Neural cell (in vitro differentiated cells): ENCODE data around the gene ATG9B.

ENCODE experiments used
- EP300 ChIP-seq: fragments of 450-650 bp; conservative IDR thresholded peaks from 2 replicates; pipeline ENCODE4 v1.6.1; 2014; ENCODE audit warnings: antibody characterized with exemption, mild to moderate bottlenecking, moderate library complexity; ENCODE audit not compliant: poor library complexity, severe bottlenecking
- EZH2 ChIP-seq: fragments of 200-600, 300-800 bp; shearing (Covaris generic), sonication (generic); IDR thresholded peaks from 2 replicates; pipeline ENCODE4 v1.6.1; 2014; ENCODE audit warnings: antibody characterized with exemption, low read length, borderline replicate concordance, mild to moderate bottlenecking; ENCODE audit not compliant: insufficient read depth, poor library complexity, severe bottlenecking
- MXI1 ChIP-seq: fragments of 450-650 bp; conservative IDR thresholded peaks from 2 replicates; pipeline ENCODE4 v1.6.1; 2014; ENCODE audit warnings: antibody characterized with exemption, mild to moderate bottlenecking; ENCODE audit not compliant: poor library complexity, severe bottlenecking
- TF ChIP-seq, protein P1 (sequence below): fragments of 450-650 bp; IDR thresholded peaks from 2 replicates; pipeline ENCODE4 v1.5.1; 2014; ENCODE audit warnings: antibody characterized with exemption, mild to moderate bottlenecking, moderate library complexity; ENCODE audit not compliant: poor library complexity, severe bottlenecking

- TF ChIP-seq, protein P1, sequence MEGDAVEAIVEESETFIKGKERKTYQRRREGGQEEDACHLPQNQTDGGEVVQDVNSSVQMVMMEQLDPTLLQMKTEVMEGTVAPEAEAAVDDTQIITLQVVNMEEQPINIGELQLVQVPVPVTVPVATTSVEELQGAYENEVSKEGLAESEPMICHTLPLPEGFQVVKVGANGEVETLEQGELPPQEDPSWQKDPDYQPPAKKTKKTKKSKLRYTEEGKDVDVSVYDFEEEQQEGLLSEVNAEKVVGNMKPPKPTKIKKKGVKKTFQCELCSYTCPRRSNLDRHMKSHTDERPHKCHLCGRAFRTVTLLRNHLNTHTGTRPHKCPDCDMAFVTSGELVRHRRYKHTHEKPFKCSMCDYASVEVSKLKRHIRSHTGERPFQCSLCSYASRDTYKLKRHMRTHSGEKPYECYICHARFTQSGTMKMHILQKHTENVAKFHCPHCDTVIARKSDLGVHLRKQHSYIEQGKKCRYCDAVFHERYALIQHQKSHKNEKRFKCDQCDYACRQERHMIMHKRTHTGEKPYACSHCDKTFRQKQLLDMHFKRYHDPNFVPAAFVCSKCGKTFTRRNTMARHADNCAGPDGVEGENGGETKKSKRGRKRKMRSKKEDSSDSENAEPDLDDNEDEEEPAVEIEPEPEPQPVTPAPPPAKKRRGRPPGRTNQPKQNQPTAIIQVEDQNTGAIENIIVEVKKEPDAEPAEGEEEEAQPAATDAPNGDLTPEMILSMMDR: no peak
- TF ChIP-seq EZH2 (no peak), MXI1 (no peak), EP300 (no peak)
Observed at GRCh38 chr7:151028948-151029501, 4.7 kb upstream of the ATG9B start.
